NCI-H82 treated with DMSO at 0.1 percent for 48 hours (cell line): ENCODE measurements around the gene PRAMEF7.
"Not testable (repeated sequence)": the region's sequence is repeated elsewhere in the genome, so short reads cannot be mapped to it uniquely, and the experiment has no call there.

ENCODE experiments used
- DNase-seq: peaks from one replicate; lab custom pipeline; 2025; ENCODE audit not compliant: unreplicated experiment; lab: John Stamatoyannopoulos, UW

PRAMEF7 gene

GRCh38 chr1:12916310-12916709 lies at the start of gene PRAMEF7:
Gene PRAMEF7 (plus strand): TSS chr1:12916610. CDS start chr1:12917693, 1,083 bp downstream.
- not testable (repeated sequence) for DNase-seq

- not testable (repeated sequence) for DNase-seq
Observed at GRCh38 chr1:12878453-12878852, 38.0 kb upstream of the PRAMEF7 start.

GRCh38 chr1:12886101-12886500 lies 30.3 kb upstream of the PRAMEF7 start, which contains the start of gene PRAMEF4:
Gene PRAMEF4 (minus strand): TSS chr1:12886201. CDS start chr1:12883394, 2,807 bp downstream.
- DNase-seq, result not testable (repeated sequence)

- DNase-seq, result not testable (repeated sequence)
Observed at GRCh38 chr1:12898170-12898569, 18.2 kb upstream of the PRAMEF7 start, which contains the start of gene PRAMEF10. Gene PRAMEF10 (minus strand): TSS chr1:12898270. CDS start chr1:12895847, 2,423 bp downstream.

- DNase-seq, result not testable (repeated sequence)
Observed at GRCh38 chr1:12899186-12899585, 17.2 kb upstream of the PRAMEF7 start.

- DNase-seq, result not testable (repeated sequence)
Observed at GRCh38 chr1:12903793-12904572, 12.4 kb upstream of the PRAMEF7 start.

- DNase-seq, result not testable (repeated sequence)
Observed at GRCh38 chr1:12921749-12922148, 5.3 kb downstream of the PRAMEF7 start.

GRCh38 chr1:12924368-12924767 lies 8.0 kb downstream of the PRAMEF7 start:
- DNase-seq, result not testable (repeated sequence)

- DNase-seq, result not testable (repeated sequence)
Observed at GRCh38 chr1:12947480-12947879, 31.1 kb downstream of the PRAMEF7 start, which contains the start of gene PRAMEF6. Gene PRAMEF6 (minus strand): TSS chr1:12947580. CDS start chr1:12942518, 5,062 bp downstream.
